GM18507 (cell line): ENCODE results near the gene ITPK1.
"Not testable (repeated sequence)": the region's sequence is repeated elsewhere in the genome, so short reads cannot be mapped to it uniquely, and the experiment has no call there.

Experiments used
- DNase-seq: peaks from one replicate; pipeline ENCODE4 v3.0.0; 2011; ENCODE audit warnings: low read depth; ENCODE audit not compliant: insufficient read length; ENCODE audit errors: extremely low spot score
- FAIRE-seq: peaks from 2 replicates; lab custom pipeline; 2011; peaks lifted over from hg19 to GRCh38; lab: Jason Lieb, UNC

ITPK1 gene

GRCh38 chr14:93115821-93116675 lies at the start of gene ITPK1:
Gene ITPK1 (minus strand): TSS chr14:93115925. CDS start chr14:93115163, 762 bp downstream.
- FAIRE-seq: no peak
- DNase-seq: peak; percentile 68

GRCh38 chr14:93163564-93163963 lies 47.8 kb upstream of the ITPK1 start:
- DNase-seq: no peak

GRCh38 chr14:93161411-93161940 lies 45.8 kb upstream of the ITPK1 start:
- DNase-seq (no peak), FAIRE-seq (no peak)

More at GRCh38 chr14:93163564-93163963, 47.8 kb upstream of the ITPK1 start:
- FAIRE-seq: peak; percentile 70

GRCh38 chr14:93160353-93160801 lies 44.7 kb upstream of the ITPK1 start:
- FAIRE-seq (peak; percentile 31), DNase-seq (no peak)

- not testable (repeated sequence) for DNase-seq, FAIRE-seq
These were observed 44.1 kb upstream of the ITPK1 start for GRCh38 chr14:93159625-93160352.

- FAIRE-seq, DNase-seq: not testable (repeated sequence)
These were observed 42.6 kb upstream of the ITPK1 start for GRCh38 chr14:93158349-93158748.

- FAIRE-seq: no peak
- no peak for DNase-seq
These were observed 41.1 kb upstream of the ITPK1 start for GRCh38 chr14:93156693-93157369.

- DNase-seq (no peak), FAIRE-seq (no peak)
These were observed 39.9 kb upstream of the ITPK1 start for GRCh38 chr14:93155667-93156066.

GRCh38 chr14:93153121-93153520 lies 37.4 kb upstream of the ITPK1 start:
- DNase-seq: no peak
- no peak for FAIRE-seq

- no peak for DNase-seq
- FAIRE-seq: no peak
These were observed 34.8 kb upstream of the ITPK1 start for GRCh38 chr14:93150227-93151208.

- DNase-seq (no peak), FAIRE-seq (no peak)
These were observed 33.3 kb upstream of the ITPK1 start for GRCh38 chr14:93148979-93149378.

GRCh38 chr14:93146119-93146518 lies 30.4 kb upstream of the ITPK1 start:
- DNase-seq (peak; percentile 26), FAIRE-seq (peak; percentile 84)

GRCh38 chr14:93142854-93143652 lies 27.3 kb upstream of the ITPK1 start:
- FAIRE-seq (no peak), DNase-seq (no peak)

- FAIRE-seq: no peak
- DNase-seq: no peak
These were observed 22.1 kb upstream of the ITPK1 start for GRCh38 chr14:93137864-93138263.

GRCh38 chr14:93136508-93136907 lies 20.8 kb upstream of the ITPK1 start:
- not testable (repeated sequence) for FAIRE-seq, DNase-seq

GRCh38 chr14:93136009-93136408 lies 20.3 kb upstream of the ITPK1 start:
- FAIRE-seq: no peak
- no peak for DNase-seq

GRCh38 chr14:93135399-93135798 lies 19.7 kb upstream of the ITPK1 start:
- FAIRE-seq (no peak), DNase-seq (no peak)

GRCh38 chr14:93133464-93133863 lies 17.7 kb upstream of the ITPK1 start:
- no peak for FAIRE-seq

More at GRCh38 chr14:93133464-93133863, 17.7 kb upstream of the ITPK1 start:
- no peak for DNase-seq
